OCI-LY3 (cell line): Measurements from ENCODE around the gene SUCLG2.
"Not testable (repeated sequence)": the region's sequence is repeated elsewhere in the genome, so short reads cannot be mapped to it uniquely, and the experiment has no call there.

Source experiments
- H2AFZ ChIP-seq: fragments of 200-600, 300-600 bp; shearing (Covaris generic); 2 replicates; pipeline ENCODE4 v1.6.0; 2014; ENCODE audit warnings: antibody characterized with exemption, low read depth, low read length
- H3K27ac ChIP-seq: fragments of 200-600, 300-600 bp; sonication (generic); 2 replicates; pipeline ENCODE4 v1.5.1; 2014; ENCODE audit warnings: mild to moderate bottlenecking, low read length, moderate library complexity, mixed read lengths
- H3K27me3 ChIP-seq: fragments of 200-600, 300-600 bp; sonication (generic); 2 replicates; pipeline ENCODE4 v1.6.1; 2014; ENCODE audit warnings: low read depth, low read length, mixed read lengths
- H3K36me3 ChIP-seq: fragments of 200-600, 300-600 bp; sonication (generic); replicated peaks from 2 replicates; pipeline ENCODE3; 2014; ENCODE audit warnings: low read depth, low read length, mixed read lengths
- H3K4me1 ChIP-seq: fragments of 300-600, 200-600 bp; sonication (generic); 2 replicates; pipeline ENCODE4 v1.6.1; 2014; ENCODE audit warnings: low read length, mixed read lengths
- H3K4me2 ChIP-seq: fragments of 200-600, 300-600 bp; sonication (generic); 2 replicates; pipeline ENCODE4 v1.6.1; 2014; ENCODE audit warnings: low read length, mixed read lengths
- H3K4me3 ChIP-seq: fragments of 300-600, 200-600 bp; sonication (generic); 2 replicates; pipeline ENCODE4 v1.5.1; 2014; ENCODE audit warnings: antibody characterized with exemption, mild to moderate bottlenecking, low read length, moderate library complexity
- H3K79me2 ChIP-seq: fragments of 300-600, 200-600 bp; shearing (Covaris generic); 2 replicates; pipeline ENCODE4 v1.6.1; 2014; ENCODE audit warnings: mild to moderate bottlenecking, low read length, mixed read lengths
- H3K9ac ChIP-seq: fragments of 300-600, 200-600 bp; shearing (Covaris generic); 2 replicates; pipeline ENCODE4 v1.6.0; 2014; ENCODE audit warnings: mild to moderate bottlenecking, low read length, moderate library complexity
- H3K9me3 ChIP-seq: fragments of 200-600, 300-600 bp; shearing (Covaris generic); 2 replicates; pipeline ENCODE4 v1.6.1; 2014; ENCODE audit warnings: low read length, mixed read lengths; ENCODE audit not compliant: insufficient read depth
- H4K20me1 ChIP-seq: fragments of 200-600, 300-600 bp; sonication (generic); 2 replicates; pipeline ENCODE4 v1.6.1; 2016; ENCODE audit warnings: low read length, mixed read lengths; ENCODE audit not compliant: insufficient read depth
- CTCF ChIP-seq: fragments of 200-600, 300-600 bp; sonication (generic); IDR thresholded peaks from 2 replicates; pipeline ENCODE4 v1.5.1; 2014; ENCODE audit warnings: antibody characterized with exemption, low read length, low read depth
- EZH2phosphoT487 ChIP-seq: fragments of 200-600 bp; shearing (Covaris generic); IDR thresholded peaks from 2 replicates; pipeline ENCODE4 v1.6.1; 2018; ENCODE audit warnings: antibody characterized with exemption, mixed run types, low read depth

Gene SUCLG2

GRCh38 chr3:67558426-67558825 is 96.0 kb downstream of the SUCLG2 start:
- Histone ChIP-seq H3K4me1 (peaks cover 3% of the 10 kb centered on the region; the same call in 1 of the 2 replicates), H3K4me2 (no peak overlapping the region), H3K9me3 (no peaks in the 10 kb centered on the region), H4K20me1 (peaks cover 28% of the 10 kb centered on the region), H3K79me2 (peaks cover 15% of the 10 kb centered on the region), H3K4me3 (no peak overlapping the region), H3K36me3 (peaks cover 4% of the 10 kb centered on the region), H3K27me3 (no peaks in the 10 kb centered on the region), H3K9ac (no peak overlapping the region), H3K27ac (no peak overlapping the region), H2AFZ (no peak overlapping the region)
- no peak for TF ChIP-seq CTCF

GRCh38 chr3:67557848-67558355 is 96.5 kb downstream of the SUCLG2 start:
- Histone ChIP-seq H3K4me3 (no peak overlapping the region), H3K27me3 (no peaks in the 10 kb centered on the region), H4K20me1 (peaks cover 32% of the 10 kb centered on the region), H3K4me2 (no peak overlapping the region), H3K79me2 (peaks cover 15% of the 10 kb centered on the region), H3K36me3 (peaks cover 7% of the 10 kb centered on the region), H3K9ac (no peak overlapping the region), H2AFZ (no peak overlapping the region), H3K27ac (no peak overlapping the region), H3K4me1 (peaks cover 3% of the 10 kb centered on the region; the same call in 1 of the 2 replicates), H3K9me3 (no peaks in the 10 kb centered on the region)
- TF ChIP-seq EZH2phosphoT487 (no peak), CTCF (no peak)

- Histone ChIP-seq H3K9me3 (no peaks in the 10 kb centered on the region), H3K9ac (no peak overlapping the region), H3K79me2 (peaks cover 8% of the 10 kb centered on the region; the same call in 1 of the 2 replicates), H3K4me2 (no peak overlapping the region), H3K27ac (no peak overlapping the region), H3K4me1 (no peaks in the 10 kb centered on the region), H3K36me3 (peaks cover 18% of the 10 kb centered on the region), H3K27me3 (no peaks in the 10 kb centered on the region), H3K4me3 (no peak overlapping the region), H4K20me1 (peaks cover 33% of the 10 kb centered on the region), H2AFZ (no peak overlapping the region)
- TF ChIP-seq CTCF = no peak
- no peak for TF ChIP-seq EZH2phosphoT487
Observed at GRCh38 chr3:67551361-67552016, 102.9 kb downstream of the SUCLG2 start.

- H2AFZ ChIP-seq = no peak overlapping the region
- H3K4me2 ChIP-seq = no peak overlapping the region
- peaks cover 18% of the 10 kb centered on the region for H3K36me3 ChIP-seq
- no peaks in the 10 kb centered on the region for H3K27me3 ChIP-seq
- no peak for TF ChIP-seq CTCF
- TF ChIP-seq EZH2phosphoT487 = no peak
- H3K27ac ChIP-seq = no peak overlapping the region
- no peaks in the 10 kb centered on the region for H3K9me3 ChIP-seq
- no peaks in the 10 kb centered on the region for H3K4me1 ChIP-seq
- peaks cover 32% of the 10 kb centered on the region for H4K20me1 ChIP-seq
- H3K9ac ChIP-seq = no peak overlapping the region
- H3K79me2 ChIP-seq = peaks cover 2% of the 10 kb centered on the region; the same call in 1 of the 2 replicates
- no peak overlapping the region for H3K4me3 ChIP-seq
Observed at GRCh38 chr3:67550541-67550940, 103.9 kb downstream of the SUCLG2 start.

- not testable (repeated sequence) for H3K36me3 ChIP-seq, H3K9me3 ChIP-seq, H3K4me2 ChIP-seq, H3K27ac ChIP-seq, H3K4me1 ChIP-seq, H3K79me2 ChIP-seq, H2AFZ ChIP-seq, H3K27me3 ChIP-seq, H3K9ac ChIP-seq, H4K20me1 ChIP-seq, H3K4me3 ChIP-seq
Observed at GRCh38 chr3:67542502-67543250, 111.7 kb downstream of the SUCLG2 start.
